Measurements from ENCODE around the gene JAK3.

JAK3 gene

GRCh38 chr19:17830567-17831418, 17.0 kb downstream of the JAK3 start:
- no peak overlapping the region for H3K4me3 ChIP-seq (ENCODE audit: low read length)
- no peak overlapping the region for H2AFZ ChIP-seq (ENCODE audit: low read depth, low read length)
- H3K9me3 ChIP-seq (ENCODE audit: insufficient read depth, low read length): no peaks in the 10 kb centered on the region
- no peak overlapping the region for H3K27ac ChIP-seq (ENCODE audit: low read length)
- H3K79me2 ChIP-seq (ENCODE audit: low read length): no peaks in the 10 kb centered on the region
- TF ChIP-seq EZH2phosphoT487 (IDR thresholded peaks at IDR 0.05; ENCODE audit: low read depth) (no peak), CTCF (IDR thresholded peaks at IDR 0.05; ENCODE audit: low read depth, low read length) (no peak)
- H4K20me1 ChIP-seq (ENCODE audit: insufficient read depth, low read length): no peaks in the 10 kb centered on the region
- peaks cover 59% of the 10 kb centered on the region for H3K36me3 ChIP-seq (replicated peaks; ENCODE audit: low read depth, low read length)
- H3K27me3 ChIP-seq (ENCODE audit: low read depth, low read length): no peaks in the 10 kb centered on the region
- H3K4me2 ChIP-seq (ENCODE audit: low read length): no peak overlapping the region
- H3K9ac ChIP-seq (ENCODE audit: low read length): no peak overlapping the region
- H3K4me1 ChIP-seq (ENCODE audit: low read length): no peaks in the 10 kb centered on the region

- H3K9me3 ChIP-seq (ENCODE audit: insufficient read depth, low read length): no peaks in the 10 kb centered on the region
- H3K79me2 ChIP-seq (ENCODE audit: low read length): no peaks in the 10 kb centered on the region
- H3K4me2 ChIP-seq (ENCODE audit: low read length): no peak overlapping the region
- H3K9ac ChIP-seq (ENCODE audit: low read length): no peak overlapping the region
- H3K4me3 ChIP-seq (ENCODE audit: low read length): no peak overlapping the region
- H3K27me3 ChIP-seq (ENCODE audit: low read depth, low read length): no peaks in the 10 kb centered on the region
- peaks cover 2% of the 10 kb centered on the region; the same call in 1 of the 2 replicates for H4K20me1 ChIP-seq (ENCODE audit: insufficient read depth, low read length)
- no peak overlapping the region for H3K27ac ChIP-seq (ENCODE audit: low read length)
- peaks cover 54% of the 10 kb centered on the region for H3K36me3 ChIP-seq (replicated peaks; ENCODE audit: low read depth, low read length)
- no peaks in the 10 kb centered on the region for H3K4me1 ChIP-seq (ENCODE audit: low read length)
- TF ChIP-seq CTCF (IDR thresholded peaks at IDR 0.05; ENCODE audit: low read depth, low read length): no peak
- TF ChIP-seq EZH2phosphoT487 (IDR thresholded peaks at IDR 0.05; ENCODE audit: low read depth): no peak
- no peak overlapping the region for H2AFZ ChIP-seq (ENCODE audit: low read depth, low read length)
These were observed 17.8 kb downstream of the JAK3 start for GRCh38 chr19:17829855-17830566.

GRCh38 chr19:17826508-17827056, 21.2 kb downstream of the JAK3 start:
- TF ChIP-seq CTCF (IDR thresholded peaks at IDR 0.05; ENCODE audit: low read depth, low read length) (no peak), EZH2phosphoT487 (IDR thresholded peaks at IDR 0.05; ENCODE audit: low read depth) (no peak)
- Histone ChIP-seq H2AFZ (ENCODE audit: low read depth, low read length) (no peak overlapping the region), H3K4me1 (ENCODE audit: low read length) (no peaks in the 10 kb centered on the region), H3K9me3 (ENCODE audit: insufficient read depth, low read length) (no peaks in the 10 kb centered on the region), H3K4me3 (ENCODE audit: low read length) (no peak overlapping the region), H3K9ac (ENCODE audit: low read length) (no peak overlapping the region), H3K79me2 (ENCODE audit: low read length) (no peaks in the 10 kb centered on the region), H3K36me3 (replicated peaks; ENCODE audit: low read depth, low read length) (peaks cover 36% of the 10 kb centered on the region), H3K27ac (ENCODE audit: low read length) (no peak overlapping the region), H3K27me3 (ENCODE audit: low read depth, low read length) (no peaks in the 10 kb centered on the region), H3K4me2 (ENCODE audit: low read length) (no peak overlapping the region), H4K20me1 (ENCODE audit: insufficient read depth, low read length) (peaks cover 2% of the 10 kb centered on the region; the same call in 1 of the 2 replicates)

DNA sequence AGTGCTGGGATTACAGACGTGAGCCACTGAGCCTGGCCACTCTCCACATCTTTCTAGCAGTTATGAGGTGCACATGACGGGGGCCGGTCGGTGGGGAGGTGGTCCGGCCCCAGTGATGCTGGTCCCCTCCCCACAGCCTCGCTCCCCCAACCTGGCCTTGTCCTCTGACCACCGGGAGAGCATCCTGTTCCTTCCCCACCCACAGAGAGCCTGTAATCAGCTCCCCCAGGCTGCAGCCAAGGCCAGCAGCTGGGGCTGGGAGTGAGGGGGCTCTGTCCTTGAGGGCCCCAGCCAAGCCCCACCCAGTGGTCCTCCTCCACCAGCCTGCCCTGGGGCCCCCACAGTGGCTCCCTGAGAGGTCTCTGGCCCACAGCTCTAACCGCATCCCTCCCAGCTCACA, 23.4 kb downstream of the JAK3 start:
- TF ChIP-seq CTCF (IDR thresholded peaks at IDR 0.05; ENCODE audit: low read depth, low read length) (no peak), EZH2phosphoT487 (IDR thresholded peaks at IDR 0.05; ENCODE audit: low read depth) (no peak)
- Histone ChIP-seq H3K4me2 (ENCODE audit: low read length) (no peak overlapping the region), H3K9ac (ENCODE audit: low read length) (no peak overlapping the region), H3K27me3 (ENCODE audit: low read depth, low read length) (no peaks in the 10 kb centered on the region), H3K9me3 (ENCODE audit: insufficient read depth, low read length) (no peaks in the 10 kb centered on the region), H4K20me1 (ENCODE audit: insufficient read depth, low read length) (peaks cover 2% of the 10 kb centered on the region; the same call in 1 of the 2 replicates), H3K4me1 (ENCODE audit: low read length) (no peaks in the 10 kb centered on the region), H3K4me3 (ENCODE audit: low read length) (no peak overlapping the region), H3K27ac (ENCODE audit: low read length) (no peak overlapping the region), H2AFZ (ENCODE audit: low read depth, low read length) (no peak overlapping the region), H3K36me3 (replicated peaks; ENCODE audit: low read depth, low read length) (peaks cover 16% of the 10 kb centered on the region), H3K79me2 (ENCODE audit: low read length) (no peaks in the 10 kb centered on the region)

Data from OCI-LY3 (cell line).